Melanocyte of skin (primary cell): ENCODE results near the gene SPACDR. TPM values are rescaled to one million over a fixed set of nuclear protein-coding genes. Genes with fewer than 3 reads are reported as not detected.

ENCODE experiments used
- total RNA-seq, 2 donors: library from RNA; depleted of rRNA; stranded (reverse); fragments of >200 nt; gene quantifications; 2 replicates each; pipeline ENCODE4 v1.2.3, GENCODE V29; 2012

The SPACDR gene
- total RNA-seq, result under 1 TPM in 1 of 2 donors, not detected in 1; 0.33 TPM

GRCh38 chr7:100464210-100464660, at the start of gene SPACDR:
TSS of gene SPACDR (minus strand) at chr7:100464260. CDS start at chr7:100464025, 235 bp downstream.

GRCh38 chr7:100483722-100484672, 19.9 kb upstream of the SPACDR start, which contains the start of gene NYAP1:
TSS of gene NYAP1 (plus strand) at chr7:100483927. CDS start at chr7:100485312, 1,385 bp downstream.

DNA sequence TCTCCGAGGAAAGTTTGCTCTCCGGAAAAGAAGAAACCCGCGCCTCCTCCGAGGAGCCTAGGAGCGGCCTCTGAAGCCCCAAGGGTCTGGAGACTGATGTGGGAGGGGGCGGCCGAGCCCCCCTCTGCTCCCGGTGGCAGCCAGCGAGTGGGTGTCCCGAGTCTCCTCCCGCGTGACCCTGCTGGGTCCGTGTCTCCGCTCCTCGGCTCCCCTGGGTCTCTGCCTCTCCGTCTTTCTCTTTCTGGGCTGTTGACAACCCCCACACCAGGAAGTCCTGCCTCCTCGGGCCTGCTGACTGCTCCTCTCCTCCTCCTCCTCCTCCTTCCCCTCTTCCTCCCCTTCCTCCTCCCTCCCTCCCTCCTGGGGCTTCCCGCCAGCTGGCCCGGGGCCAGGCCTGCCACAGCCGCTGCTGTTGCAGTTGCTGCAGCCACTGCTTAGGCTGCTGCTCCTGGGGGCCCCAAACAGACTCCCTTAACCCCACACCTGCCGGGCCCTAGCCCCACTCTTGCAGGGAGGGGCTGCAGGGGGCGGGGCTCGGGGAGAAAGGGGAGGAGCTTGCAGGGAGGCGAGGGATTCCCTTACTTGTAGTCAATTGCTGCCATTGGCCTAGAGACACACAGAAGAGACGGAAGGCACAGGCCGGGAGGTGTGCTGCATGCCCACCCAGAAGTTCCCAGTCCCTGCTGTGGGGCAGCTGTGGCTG, 15.0 kb upstream of the SPACDR start, which contains the start of gene TSC22D4:
Gene TSC22D4, minus strand, starts transcription at position 257 of the 703 bp plus-strand sequence. CDS start 1,176 bp downstream, outside the sequence.

DNA sequence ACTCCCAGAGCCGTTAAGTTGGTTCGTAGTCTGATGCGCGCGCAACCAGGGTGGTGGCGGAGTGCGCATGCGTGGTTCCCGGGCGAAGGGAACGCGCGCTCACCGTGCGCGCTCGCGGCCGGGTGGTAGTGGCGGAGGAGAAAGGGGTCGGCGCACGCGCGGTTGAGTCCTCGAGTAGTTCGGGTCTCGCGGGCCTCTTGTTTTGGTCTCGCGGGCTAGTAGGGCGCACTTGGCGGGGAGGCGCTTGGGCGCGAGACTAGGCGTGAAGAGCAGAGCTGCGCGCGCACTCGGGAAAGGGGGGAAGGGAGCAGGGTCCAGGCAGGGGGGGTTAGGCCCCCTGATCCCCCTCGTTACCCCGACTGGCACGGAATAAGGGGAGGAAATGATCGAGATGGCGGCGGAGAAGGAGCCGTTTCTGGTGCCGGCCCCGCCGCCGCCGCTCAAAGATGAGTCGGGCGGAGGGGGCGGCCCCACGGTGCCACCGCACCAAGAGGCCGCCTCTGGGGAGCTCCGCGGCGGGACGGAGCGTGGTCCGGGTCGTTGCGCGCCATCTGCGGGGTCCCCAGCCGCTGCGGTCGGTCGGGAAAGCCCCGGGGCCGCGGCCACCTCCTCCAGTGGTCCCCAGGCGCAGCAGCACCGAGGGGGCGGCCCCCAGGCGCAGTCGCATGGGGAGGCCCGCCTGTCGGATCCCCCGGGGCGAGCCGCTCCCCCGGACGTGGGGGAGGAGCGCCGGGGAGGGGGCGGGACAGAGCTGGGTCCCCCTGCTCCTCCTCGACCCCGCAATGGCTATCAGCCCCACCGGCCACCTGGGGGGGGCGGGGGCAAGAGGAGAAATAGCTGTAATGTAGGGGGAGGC, 34.2 kb downstream of the SPACDR start, which contains the start of gene MEPCE:
Gene MEPCE, plus strand, starts transcription at position 195 of the 856 bp plus-strand sequence. Its CDS starts 188 bp downstream, at position 383.

GRCh38 chr7:100428199-100428966, 35.7 kb downstream of the SPACDR start, which contains the start of gene ZCWPW1:
TSS of gene ZCWPW1 (minus strand) at chr7:100428703. CDS start at chr7:100420649, 8,054 bp downstream.

Other genes starting within 250 kb of the SPACDR start
- not detected for gene PVRIG, start 244.3 kb downstream of the SPACDR start, total RNA-seq
- not detected for gene SPDYE3, start 156.6 kb downstream of the SPACDR start, total RNA-seq
- gene PILRB, start 106.1 kb downstream of the SPACDR start, total RNA-seq, result 10 to 100 TPM; 12.7 to 21.0 TPM
- gene PILRA, start 90.8 kb downstream of the SPACDR start, total RNA-seq, result not detected
- 1 to 10 TPM in 1 of 2 donors, under 1 TPM in 1; 0.33 to 3.1 TPM for gene ZCWPW1, start 35.6 kb downstream of the SPACDR start, total RNA-seq
- gene MEPCE, start 34.4 kb downstream of the SPACDR start, total RNA-seq, result 10 to 100 TPM; 24.3 to 28.6 TPM
- gene PPP1R35, start 27.8 kb downstream of the SPACDR start, total RNA-seq, result 10 to 100 TPM; 15.8 to 22.6 TPM
- 10 to 100 TPM; 38.0 to 46.1 TPM for gene TSC22D4, start 15.0 kb upstream of the SPACDR start, total RNA-seq
- gene NYAP1, start 19.7 kb upstream of the SPACDR start, total RNA-seq, result under 1 TPM; under 0.01 to 0.33 TPM
- gene AGFG2, start 74.9 kb upstream of the SPACDR start, total RNA-seq, result 10 to 100 TPM; 14.1 to 16.0 TPM
- not detected for gene SAP25, start 109.6 kb upstream of the SPACDR start, total RNA-seq
- 10 to 100 TPM; 25.0 to 40.6 TPM for gene LRCH4, start 121.9 kb upstream of the SPACDR start, total RNA-seq
- under 1 TPM; under 0.01 to 0.69 TPM for gene FBXO24, start 122.1 kb upstream of the SPACDR start, total RNA-seq
- gene PCOLCE, start 138.1 kb upstream of the SPACDR start, total RNA-seq, result 1 to 10 TPM in 1 of 2 donors, under 1 TPM in 1; 0.33 to 2.4 TPM
- 1 to 10 TPM; 4.7 to 7.2 TPM for gene MOSPD3, start 148.3 kb upstream of the SPACDR start, total RNA-seq
- gene TFR2, start 177.3 kb upstream of the SPACDR start, total RNA-seq, result under 1 TPM; 0.34 to 1.00 TPM
- not detected for gene ACTL6B, start 192.2 kb upstream of the SPACDR start, total RNA-seq
- 100 to 1,000 TPM in 1 of 2 donors, 10 to 100 TPM in 1; 69.2 to 105 TPM for gene GNB2, start 209.5 kb upstream of the SPACDR start, total RNA-seq
- gene GIGYF1, start 230.0 kb upstream of the SPACDR start, total RNA-seq, result 10 to 100 TPM; 14.3 to 17.9 TPM
- 10 to 100 TPM; 35.4 to 73.9 TPM for gene POP7, start 241.9 kb upstream of the SPACDR start, total RNA-seq